Fibroblast of lung (primary cell): Measurements from ENCODE around the gene PSMA5. TPM values are rescaled to one million over a fixed set of nuclear protein-coding genes. Genes with fewer than 3 reads are reported as not detected.

Source experiments
- DNase-seq, 2 donors: peaks; one replicate each; pipeline versions ENCODE4 v3.0.0 to v3.0.0-alpha.2; 2010; ENCODE audit warnings: low read depth in 2 of 2
- H2AFZ ChIP-seq: 2 replicates; pipeline ENCODE4 v1.5.1; 2012; ENCODE audit warnings: low read length, control low read depth, inconsistent platforms
- H3K27ac ChIP-seq: 2 replicates; pipeline ENCODE4 v1.5.1; 2011; ENCODE audit warnings: low read length, control low read depth; ENCODE audit not compliant: insufficient read depth
- H3K27me3 ChIP-seq: 2 replicates; pipeline ENCODE4 v1.5.1; 2011; ENCODE audit warnings: mild to moderate bottlenecking, low read length; ENCODE audit not compliant: control insufficient read depth, insufficient read depth
- H3K36me3 ChIP-seq: 2 replicates; pipeline ENCODE4 v1.5.1; 2011; ENCODE audit warnings: low read length; ENCODE audit not compliant: control insufficient read depth, insufficient read depth
- H3K4me1 ChIP-seq: 2 replicates; pipeline ENCODE4 v1.5.1; 2011; ENCODE audit warnings: low read length; ENCODE audit not compliant: control insufficient read depth, insufficient read depth; ENCODE audit errors: extremely low read depth
- H3K4me2 ChIP-seq: 2 replicates; pipeline ENCODE4 v1.5.1; 2011; ENCODE audit warnings: low read length, control low read depth; ENCODE audit not compliant: insufficient read depth; ENCODE audit errors: extremely low read depth
- H3K4me3 ChIP-seq, 4 experiments: fragments of 200-600 bp in 1 of 4; sonication (generic) in 1 of 4; replicated peaks in 1 of 4; 2 replicates each; pipeline ENCODE4 v1.5.1; 2011 to 2016; ENCODE audit warnings: low read length in 4 of 4, low read depth in 3 of 4, mild to moderate bottlenecking in 3 of 4, control low read depth in 2 of 4, inconsistent platforms in 1 of 4, mixed read lengths in 1 of 4; ENCODE audit not compliant: insufficient read depth in 1 of 4; ENCODE audit errors: control extremely low read depth in 1 of 4
- H3K79me2 ChIP-seq: 2 replicates; pipeline ENCODE4 v1.5.1; 2012; ENCODE audit warnings: mild to moderate bottlenecking, low read length, inconsistent platforms; ENCODE audit not compliant: control insufficient read depth, insufficient read depth
- H3K9ac ChIP-seq: 2 replicates; pipeline ENCODE4 v1.5.1; 2011; ENCODE audit warnings: mild to moderate bottlenecking, low read length, control low read depth; ENCODE audit not compliant: insufficient read depth
- H3K9me3 ChIP-seq: 2 replicates; pipeline ENCODE4 v1.5.1; 2012; ENCODE audit warnings: low read depth, low read length; ENCODE audit not compliant: control insufficient read depth, insufficient read depth
- H4K20me1 ChIP-seq: 2 replicates; pipeline ENCODE4 v1.5.1; 2011; ENCODE audit warnings: low read length; ENCODE audit not compliant: control insufficient read depth, insufficient read depth; ENCODE audit errors: extremely low read depth
- EZH2 ChIP-seq: IDR thresholded peaks from 2 replicates; pipeline ENCODE4 v1.5.1; 2012; ENCODE audit warnings: low read length, control low read depth, mild to moderate bottlenecking; ENCODE audit errors: missing control alignments
- polyA plus RNA-seq, 2 donors: library from polyadenylated mRNA; depleted of rRNA in 1 of 2; stranded (reverse) in 1 of 2; unstranded in 1 of 2; fragments of >200 nt; gene quantifications; 2 replicates each; pipeline ENCODE4 v1.2.1, GENCODE V29; 2011 to 2012; ENCODE audit warnings: missing spikeins in 1 of 2
- total RNA-seq: library from RNA; depleted of rRNA; stranded (reverse); fragments of >200 nt; gene quantifications from 2 replicates; pipeline ENCODE4 v1.2.1, GENCODE V29; 2014
- TF ChIP-seq, protein P1 (sequence below), 2 donors: IDR thresholded peaks in 1 of 2; conservative IDR thresholded peaks in 1 of 2; 1 replicate in 1 of 2; 2 replicates in 1 of 2; pipeline ENCODE4 v1.5.1; 2011 to 2012; ENCODE audit warnings: low read length in 2 of 2, control low read depth in 1 of 2, inconsistent platforms in 1 of 2, low read depth in 1 of 2, mild to moderate bottlenecking in 1 of 2

Gene PSMA5
- total and polyA plus RNA-seq, 2 donors (not counting 1 experiment from before 2014, with no cell fraction given): 41.0 to 145 TPM

- H3K9me3 ChIP-seq: no peaks in the 10 kb centered on the region
- TF ChIP-seq, protein P1, sequence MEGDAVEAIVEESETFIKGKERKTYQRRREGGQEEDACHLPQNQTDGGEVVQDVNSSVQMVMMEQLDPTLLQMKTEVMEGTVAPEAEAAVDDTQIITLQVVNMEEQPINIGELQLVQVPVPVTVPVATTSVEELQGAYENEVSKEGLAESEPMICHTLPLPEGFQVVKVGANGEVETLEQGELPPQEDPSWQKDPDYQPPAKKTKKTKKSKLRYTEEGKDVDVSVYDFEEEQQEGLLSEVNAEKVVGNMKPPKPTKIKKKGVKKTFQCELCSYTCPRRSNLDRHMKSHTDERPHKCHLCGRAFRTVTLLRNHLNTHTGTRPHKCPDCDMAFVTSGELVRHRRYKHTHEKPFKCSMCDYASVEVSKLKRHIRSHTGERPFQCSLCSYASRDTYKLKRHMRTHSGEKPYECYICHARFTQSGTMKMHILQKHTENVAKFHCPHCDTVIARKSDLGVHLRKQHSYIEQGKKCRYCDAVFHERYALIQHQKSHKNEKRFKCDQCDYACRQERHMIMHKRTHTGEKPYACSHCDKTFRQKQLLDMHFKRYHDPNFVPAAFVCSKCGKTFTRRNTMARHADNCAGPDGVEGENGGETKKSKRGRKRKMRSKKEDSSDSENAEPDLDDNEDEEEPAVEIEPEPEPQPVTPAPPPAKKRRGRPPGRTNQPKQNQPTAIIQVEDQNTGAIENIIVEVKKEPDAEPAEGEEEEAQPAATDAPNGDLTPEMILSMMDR (conservative IDR thresholded peaks at IDR 0.05 in 1 of 2, IDR thresholded peaks at IDR 0.05 in 1 of 2; ENCODE audit: low read depth in 1 of 2, low read length in 2 of 2): no peak
- no peak for TF ChIP-seq EZH2
- peak overlapping the region; percentile 77 for H3K27ac ChIP-seq
- H4K20me1 ChIP-seq: no peaks in the 10 kb centered on the region
- peak overlapping the region; percentile 11 for H3K4me2 ChIP-seq
- H3K27me3 ChIP-seq: no peaks in the 10 kb centered on the region
- peaks cover 16% of the 10 kb centered on the region for H3K4me1 ChIP-seq
- H3K36me3 ChIP-seq: no peaks in the 10 kb centered on the region
- no peak for DNase-seq
- H3K79me2 ChIP-seq: no peaks in the 10 kb centered on the region
- no peak overlapping the region for H3K4me3 ChIP-seq
- no peak overlapping the region for H3K9ac ChIP-seq
- H2AFZ ChIP-seq: no peak overlapping the region
These were observed 54.0 kb downstream of the PSMA5 start for GRCh38 chr1:109372281-109372680.

- Histone ChIP-seq H2AFZ (no peak overlapping the region), H3K4me3 (peak overlapping the region in 3 of 4 experiments; percentile 0 to 54 (median 31)), H3K4me2 (peak overlapping the region; percentile 42), H3K79me2 (no peaks in the 10 kb centered on the region), H3K4me1 (peaks cover 16% of the 10 kb centered on the region), H3K27me3 (no peaks in the 10 kb centered on the region), H4K20me1 (no peaks in the 10 kb centered on the region), H3K36me3 (no peaks in the 10 kb centered on the region), H3K27ac (peak overlapping the region; percentile 77), H3K9me3 (no peaks in the 10 kb centered on the region), H3K9ac (peak overlapping the region; percentile 37)
- no peak for TF ChIP-seq EZH2
- TF ChIP-seq, protein P1 (conservative IDR thresholded peaks at IDR 0.05 in 1 of 2, IDR thresholded peaks at IDR 0.05 in 1 of 2; ENCODE audit: low read depth in 1 of 2, low read length in 2 of 2): no peak
- peak; percentile 77 to 81 for DNase-seq
These were observed 54.9 kb downstream of the PSMA5 start for GRCh38 chr1:109371341-109371739.

GRCh38 chr1:109370712-109371340 lies 55.4 kb downstream of the PSMA5 start:
- Histone ChIP-seq H3K36me3 (no peaks in the 10 kb centered on the region), H3K27me3 (no peaks in the 10 kb centered on the region), H3K4me3 (peak overlapping the region in 3 of 4 experiments; percentile 0 to 54 (median 31)), H3K79me2 (no peaks in the 10 kb centered on the region), H3K9ac (peak overlapping the region; percentile 37), H4K20me1 (no peaks in the 10 kb centered on the region), H3K9me3 (no peaks in the 10 kb centered on the region), H3K4me1 (peaks cover 16% of the 10 kb centered on the region), H2AFZ (no peak overlapping the region), H3K4me2 (peak overlapping the region; percentile 44), H3K27ac (peak overlapping the region; percentile 77)
- no peak for TF ChIP-seq EZH2
- TF ChIP-seq, protein P1 (conservative IDR thresholded peaks at IDR 0.05 in 1 of 2, IDR thresholded peaks at IDR 0.05 in 1 of 2; ENCODE audit: low read depth in 1 of 2, low read length in 2 of 2): no peak
- peak; percentile 96 to 97 for DNase-seq
